H1 (cell line): ENCODE measurements around the gene PPRC1. TPM values are rescaled to one million over a fixed set of nuclear protein-coding genes. Genes with fewer than 3 reads are reported as not detected.

Source experiments
- CHD2 ChIP-seq: IDR thresholded peaks from 2 replicates; pipeline ENCODE4 v1.6.1; 2012; ENCODE audit warnings: low read length, improper control_type of control experiment
- CHD7 ChIP-seq: fragments of 300-600 bp; sonication (generic); IDR thresholded peaks from 2 replicates; pipeline ENCODE4 v1.7.1; 2012; ENCODE audit warnings: low read length, moderate library complexity, mild to moderate bottlenecking, inconsistent platforms; ENCODE audit not compliant: insufficient replicate concordance
- MAX ChIP-seq: IDR thresholded peaks from 2 replicates; pipeline ENCODE4 v1.6.1; 2012; ENCODE audit warnings: inconsistent platforms
- polyA plus RNA-seq, 7 experiments: library from polyadenylated mRNA; depleted of rRNA in 3 of 7; stranded (reverse) in 5 of 7; unstranded in 2 of 7; fragments of >200 nt in 5 of 7; fragments of 200-250 nt in 2 of 7; gene quantifications; 1 replicate in 5 of 7; 2 replicates in 1 of 7; 4 replicates in 1 of 7; pipeline versions ENCODE4 v1.2.1 to v1.2.3, GENCODE V29; 2011 to 2013; ENCODE audit warnings: missing spikeins in 2 of 7, mixed read lengths in 2 of 7
- total RNA-seq: library from RNA; stranded (reverse); fragmentation: NEBNext Ultra II Directional; extraction: Animal tissue kit (Norgen Biotek cat#: 25700); gene quantifications from 2 replicates; pipeline ENCODE4 v1.2.1, GENCODE V29; 2021

PPRC1 gene
- total and polyA plus RNA-seq, 2 of the 8 experiments (the other 6 are each of a cell fraction or from before 2014, with no cell fraction given) = 46.5 to 88.4 TPM

GRCh38 chr10:102172288-102172687 is 39.4 kb downstream of the PPRC1 start (continued):
- no peak for TF ChIP-seq CHD7
- TF ChIP-seq CHD2 = no peak
- no peak for TF ChIP-seq MAX
